ENCODE measurements around the gene IFITM1.
"Not testable (repeated sequence)": the region's sequence is repeated elsewhere in the genome, so short reads cannot be mapped to it uniquely, and the experiment has no call there.

IFITM1 gene

DNA sequence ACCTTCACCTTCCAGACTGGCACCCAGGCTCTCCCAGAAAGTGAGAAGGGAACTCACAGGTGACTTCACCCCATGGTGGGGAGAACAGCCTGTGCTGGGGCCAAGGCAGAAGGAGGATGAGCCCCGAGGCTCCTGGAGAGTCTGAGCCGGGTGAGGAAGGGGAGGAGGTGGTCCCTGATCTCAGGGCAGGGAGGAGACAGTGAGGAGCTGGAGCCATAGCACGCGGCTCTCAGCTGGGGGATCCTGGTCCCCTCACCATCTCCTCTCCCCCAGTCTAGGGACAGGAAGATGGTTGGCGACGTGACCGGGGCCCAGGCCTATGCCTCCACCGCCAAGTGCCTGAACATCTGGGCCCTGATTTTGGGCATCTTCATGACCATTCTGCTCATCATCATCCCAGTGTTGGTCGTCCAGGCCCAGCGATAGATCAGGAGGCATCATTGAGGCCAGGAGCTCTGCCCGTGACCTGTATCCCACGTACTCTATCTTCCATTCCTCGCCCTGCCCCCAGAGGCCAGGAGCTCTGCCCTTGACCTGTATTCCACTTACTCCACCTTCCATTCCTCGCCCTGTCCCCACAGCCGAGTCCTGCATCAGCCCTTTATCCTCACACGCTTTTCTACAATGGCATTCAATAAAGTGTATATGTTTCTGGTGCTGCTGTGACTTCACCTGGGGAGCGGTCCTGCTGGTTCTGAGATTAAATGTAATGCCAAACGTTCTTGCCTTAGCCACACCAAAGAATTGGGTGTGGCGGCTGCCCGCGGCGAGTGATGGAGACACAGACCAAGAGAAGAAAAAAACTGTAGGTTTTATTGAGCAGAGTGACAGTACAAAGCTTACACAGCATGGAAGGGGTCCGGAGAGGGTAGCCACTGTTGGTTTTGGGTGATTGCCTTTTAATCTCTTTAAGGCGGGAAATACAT is 4.8 kb upstream of the IFITM1 start:
- DNase-seq, result not testable (repeated sequence)

DNA sequence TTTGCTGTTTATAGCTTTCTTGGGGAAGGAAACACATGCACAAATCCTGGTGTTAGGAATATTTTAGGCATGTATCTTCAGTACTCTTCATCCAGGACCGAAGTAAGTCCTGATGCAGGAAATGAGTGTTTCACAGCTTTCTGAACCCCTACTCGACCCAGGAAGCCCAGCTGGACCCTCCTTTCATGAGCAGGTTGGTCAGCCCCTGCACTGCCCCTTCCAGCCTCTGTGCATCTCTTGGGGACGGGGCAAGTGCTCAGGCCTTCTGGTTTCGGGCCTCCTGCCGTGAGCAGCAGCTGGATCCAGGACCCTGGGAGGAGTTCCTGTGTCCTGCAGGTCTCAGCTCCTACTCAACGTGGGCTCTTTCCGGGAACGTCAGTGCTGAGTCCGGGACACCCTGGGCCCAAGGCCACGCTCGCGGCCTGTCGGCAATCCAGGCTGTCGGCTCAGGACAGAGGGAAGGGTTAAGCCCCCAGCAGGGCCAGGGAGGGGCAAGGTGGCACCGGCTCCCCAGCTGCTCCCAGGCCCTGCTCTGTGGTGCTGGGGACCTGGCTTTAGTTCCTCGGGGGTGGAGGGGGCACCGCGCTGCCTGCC is 3.8 kb upstream of the IFITM1 start:
- DNase-seq, result not testable (repeated sequence)

DNA sequence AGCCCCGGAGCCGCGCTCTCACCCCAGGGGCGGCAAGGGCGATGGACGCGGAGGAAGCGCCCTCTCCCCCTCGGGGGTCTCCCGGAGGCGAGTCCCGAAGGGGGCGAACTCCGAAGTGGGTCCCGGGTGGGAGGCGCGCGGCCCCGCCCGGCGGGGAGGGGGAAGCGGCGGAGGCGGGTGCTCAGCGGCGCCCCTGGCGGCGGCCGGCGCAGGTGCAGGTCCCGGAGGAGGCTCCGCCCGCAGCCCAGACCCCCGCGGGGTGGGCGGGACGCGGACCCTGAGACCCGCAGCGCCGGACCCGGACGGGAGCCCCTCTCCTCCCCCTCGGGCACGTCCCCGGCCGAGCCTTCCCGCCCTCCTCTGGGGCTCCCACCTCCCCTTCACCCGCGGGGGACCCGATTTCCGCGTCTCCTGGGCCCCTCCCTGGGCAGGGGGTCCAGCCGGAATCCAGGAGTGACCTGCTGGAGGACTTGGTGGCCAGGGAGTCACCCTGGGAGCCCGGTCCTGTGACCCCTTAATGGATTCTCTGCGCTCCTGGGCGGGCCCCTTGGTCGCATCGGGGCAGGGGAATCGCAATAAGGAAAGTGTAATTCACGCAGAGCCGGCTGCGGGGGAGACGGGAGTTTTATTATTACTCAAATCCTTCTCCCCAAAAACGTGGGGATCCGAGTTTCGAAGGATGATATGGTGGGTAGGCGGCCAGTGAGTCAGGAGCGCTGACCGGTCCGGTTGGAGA is 2.7 kb upstream of the IFITM1 start:
- DNase-seq, result not testable (repeated sequence)

DNA sequence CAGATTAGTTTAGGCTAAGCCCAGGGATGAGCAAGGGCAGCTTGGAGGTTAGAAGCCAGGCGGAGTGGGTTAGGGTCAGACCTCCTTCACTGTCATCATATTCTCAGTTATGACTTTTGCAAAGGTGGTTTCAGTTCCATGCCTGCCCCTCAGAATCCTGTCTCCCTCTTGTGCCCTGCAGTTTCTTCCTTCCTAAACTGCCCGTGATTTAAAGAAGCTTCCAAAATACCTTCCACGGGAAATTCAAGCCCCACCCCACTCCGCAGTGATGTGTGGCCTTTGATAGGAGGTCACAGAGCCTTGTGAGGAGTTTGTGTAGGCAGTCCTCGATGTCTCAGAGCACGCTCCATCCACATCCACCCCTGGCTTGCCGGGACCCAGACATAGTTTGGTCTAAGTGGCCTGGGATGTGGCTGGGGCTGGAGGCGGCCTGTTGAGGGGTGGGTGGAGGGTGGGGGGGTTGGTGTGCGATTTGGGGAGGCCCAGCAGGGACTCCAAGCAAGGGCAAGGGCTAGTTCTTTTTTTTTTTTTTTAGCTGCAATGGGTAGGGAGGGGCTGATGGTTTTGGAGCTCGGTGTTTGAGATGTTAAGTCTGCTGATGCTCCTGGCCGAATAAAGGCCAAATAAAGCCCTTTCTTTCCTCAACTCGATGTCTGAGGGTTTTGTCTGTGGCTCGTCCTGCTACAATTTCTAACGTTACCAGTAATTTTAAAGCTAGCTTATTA is 1.6 kb upstream of the IFITM1 start:
- DNase-seq, result peak in 1 of 5 experiments; percentile 36

DNA sequence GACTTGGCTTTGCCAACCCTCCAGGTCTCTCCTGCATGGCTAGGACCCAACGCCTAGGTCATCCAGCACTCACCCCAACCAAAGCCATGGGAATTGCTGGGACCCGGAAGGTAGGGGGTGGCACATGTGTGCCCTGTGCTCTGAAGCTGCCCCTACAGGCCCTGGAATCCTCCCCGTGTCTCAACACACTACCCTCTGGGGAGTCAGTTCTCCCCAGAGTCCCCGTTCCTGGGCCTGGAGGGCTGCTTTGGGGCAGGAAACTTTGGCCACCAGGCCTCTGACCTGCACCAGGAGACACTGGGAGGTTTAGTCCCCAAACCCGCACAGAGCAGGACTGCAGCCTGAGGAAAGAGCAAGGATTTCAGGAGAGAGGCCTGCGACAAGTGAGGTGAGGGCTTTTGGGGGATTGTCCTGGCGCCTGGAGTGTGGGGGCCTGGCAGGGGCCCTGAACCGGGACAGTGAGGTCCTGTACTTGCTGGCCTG is 495 bp upstream of the IFITM1 start:
- DNase-seq, result no peak

DNA sequence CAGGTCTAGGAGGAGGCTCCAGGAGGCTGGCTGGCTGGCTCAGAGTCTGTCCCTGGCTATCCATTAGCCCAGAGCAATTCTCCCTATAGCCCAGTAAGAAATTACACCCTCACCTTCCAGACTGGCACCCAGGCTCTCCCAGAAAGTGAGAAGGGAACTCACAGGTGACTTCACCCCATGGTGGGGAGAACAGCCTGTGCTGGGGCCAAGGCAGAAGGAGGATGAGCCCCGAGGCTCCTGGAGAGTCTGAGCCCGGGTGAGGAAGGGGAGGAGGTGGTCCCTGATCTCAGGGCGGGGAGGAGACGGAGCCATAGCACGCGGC is 675 bp downstream of the IFITM1 start:
- not testable (repeated sequence) for DNase-seq

DNA sequence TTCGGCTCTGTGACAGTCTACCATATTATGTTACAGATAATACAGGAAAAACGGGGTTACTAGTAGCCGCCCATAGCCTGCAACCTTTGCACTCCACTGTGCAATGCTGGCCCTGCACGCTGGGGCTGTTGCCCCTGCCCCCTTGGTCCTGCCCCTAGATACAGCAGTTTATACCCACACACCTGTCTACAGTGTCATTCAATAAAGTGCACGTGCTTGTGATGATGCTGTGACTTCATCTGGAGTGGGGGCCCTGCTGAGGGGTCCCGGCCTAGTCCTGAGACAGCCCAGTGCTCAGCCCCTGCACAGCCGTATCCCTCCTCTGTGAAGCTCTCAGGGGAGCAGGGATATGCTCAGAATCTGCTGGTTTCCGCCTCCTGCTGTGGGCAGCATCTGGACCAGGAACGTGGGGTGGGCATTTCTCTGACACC is 1.2 kb downstream of the IFITM1 start:
- DNase-seq, result peak in 1 of 5 experiments; percentile 50

DNA sequence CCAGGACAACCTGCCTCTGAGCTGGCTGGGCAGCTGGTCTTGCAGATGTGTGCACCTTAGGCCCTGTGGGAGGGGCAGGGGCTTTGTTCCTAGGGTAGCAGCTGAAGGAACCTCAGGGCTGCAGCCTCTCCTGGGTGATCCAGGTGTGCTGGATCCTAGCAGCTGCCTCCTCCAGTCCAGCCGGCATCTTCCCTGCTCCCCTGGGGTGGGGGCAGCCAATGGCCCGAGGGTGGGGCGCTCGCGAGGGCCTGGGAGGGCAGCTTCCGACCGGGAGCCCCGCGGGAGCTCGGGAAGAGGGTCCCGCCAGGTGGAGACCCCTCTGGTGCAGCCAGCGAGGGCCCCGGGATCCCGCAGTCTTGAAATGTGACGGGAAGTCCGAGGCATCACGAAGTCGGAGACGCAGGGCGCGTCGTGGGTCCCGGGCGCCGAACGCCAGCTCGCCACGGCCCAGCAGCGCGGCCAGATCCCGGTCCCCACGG is 1.7 kb downstream of the IFITM1 start:
- DNase-seq, result no peak

DNA sequence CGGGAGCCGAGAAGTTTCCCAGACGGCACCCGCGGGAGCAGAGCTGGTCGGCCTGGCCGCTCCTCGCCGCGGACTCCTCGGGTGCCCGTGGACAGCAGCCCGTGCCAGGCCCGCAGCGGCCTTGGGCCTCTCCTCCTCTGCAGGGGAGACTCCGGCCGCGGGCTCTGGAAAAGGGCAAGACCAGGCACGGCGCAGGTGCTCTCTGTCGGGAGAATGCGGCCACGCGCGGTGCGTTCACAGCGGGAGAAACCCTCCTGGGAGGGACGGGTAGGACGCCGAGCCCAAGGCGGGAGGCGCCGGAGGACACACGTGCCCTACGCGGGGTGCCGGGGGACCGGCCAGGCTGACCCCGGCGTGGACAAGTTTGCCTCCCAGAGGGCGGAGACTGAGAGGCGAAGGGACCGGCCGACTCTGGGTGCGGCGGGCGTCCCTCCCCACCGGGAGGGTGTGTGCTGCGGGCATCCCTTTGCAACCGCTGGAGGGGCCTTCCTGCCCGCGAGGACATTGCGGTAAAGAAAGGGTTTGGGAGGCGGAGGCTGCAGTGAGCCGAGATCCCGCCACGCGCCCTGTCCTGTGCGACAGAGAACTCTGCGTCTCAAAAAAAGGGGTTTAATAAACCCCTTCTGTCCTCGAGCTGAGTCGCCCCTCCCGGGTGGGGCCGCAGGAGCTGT is 2.3 kb downstream of the IFITM1 start:
- DNase-seq, result peak in 2 of 5 experiments; percentile 56 to 59

DNA sequence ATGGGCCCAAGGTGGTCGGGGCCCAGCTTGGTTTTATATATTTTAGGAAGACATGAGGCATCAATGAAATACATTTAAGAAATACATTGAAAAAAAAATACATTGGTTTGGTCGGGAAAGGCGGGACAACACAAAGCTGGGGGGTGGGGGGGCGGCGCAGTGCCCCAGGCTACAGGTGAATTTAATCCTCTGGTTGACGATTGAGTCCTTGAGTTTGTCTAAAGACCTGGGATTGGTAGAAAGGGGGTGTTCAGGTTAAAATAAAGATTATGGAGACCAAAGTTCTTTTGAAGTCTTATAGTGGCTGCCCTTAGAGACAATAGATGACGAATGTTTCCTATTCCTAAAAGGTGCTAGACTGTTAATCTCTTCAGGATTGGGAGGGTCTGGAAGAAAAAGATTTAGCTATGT is 3.1 kb downstream of the IFITM1 start:
- peak in 1 of 5 experiments; percentile 68 for DNase-seq

DNA sequence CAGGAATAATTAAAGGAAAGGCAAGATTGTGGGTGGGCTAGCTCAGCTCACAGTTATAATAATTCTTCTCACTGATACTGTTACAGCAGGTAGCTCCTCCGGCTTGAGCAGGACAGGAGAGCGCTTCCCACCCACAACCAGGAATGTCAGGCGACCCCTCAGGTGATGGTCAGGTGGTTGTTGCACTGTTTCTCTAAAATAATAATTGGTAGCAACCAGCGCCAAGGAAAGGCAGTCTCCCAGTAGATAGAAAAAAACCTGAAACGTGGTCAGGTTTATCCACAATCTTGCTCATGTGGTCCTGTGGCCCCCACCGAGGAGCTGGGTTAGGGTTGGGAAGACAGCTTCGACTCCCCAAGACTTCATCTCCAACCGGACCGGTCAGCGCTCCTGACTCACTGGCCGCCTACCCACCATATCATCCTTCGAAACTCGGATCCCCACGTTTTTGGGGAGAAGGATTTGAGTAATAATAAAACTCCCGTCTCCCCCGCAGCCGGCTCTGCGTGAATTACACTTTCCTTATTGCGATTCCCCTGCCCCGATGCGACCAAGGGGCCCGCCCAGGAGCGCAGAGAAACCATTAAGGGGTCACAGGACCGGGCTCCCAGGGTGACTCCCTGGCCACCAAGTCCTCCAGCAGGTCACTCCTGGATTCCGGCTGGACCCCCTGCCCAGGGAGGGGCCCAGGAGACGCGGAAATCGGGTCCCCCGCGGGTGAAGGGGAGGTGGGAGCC is 4.0 kb downstream of the IFITM1 start:
- not testable (repeated sequence) for DNase-seq

DNA sequence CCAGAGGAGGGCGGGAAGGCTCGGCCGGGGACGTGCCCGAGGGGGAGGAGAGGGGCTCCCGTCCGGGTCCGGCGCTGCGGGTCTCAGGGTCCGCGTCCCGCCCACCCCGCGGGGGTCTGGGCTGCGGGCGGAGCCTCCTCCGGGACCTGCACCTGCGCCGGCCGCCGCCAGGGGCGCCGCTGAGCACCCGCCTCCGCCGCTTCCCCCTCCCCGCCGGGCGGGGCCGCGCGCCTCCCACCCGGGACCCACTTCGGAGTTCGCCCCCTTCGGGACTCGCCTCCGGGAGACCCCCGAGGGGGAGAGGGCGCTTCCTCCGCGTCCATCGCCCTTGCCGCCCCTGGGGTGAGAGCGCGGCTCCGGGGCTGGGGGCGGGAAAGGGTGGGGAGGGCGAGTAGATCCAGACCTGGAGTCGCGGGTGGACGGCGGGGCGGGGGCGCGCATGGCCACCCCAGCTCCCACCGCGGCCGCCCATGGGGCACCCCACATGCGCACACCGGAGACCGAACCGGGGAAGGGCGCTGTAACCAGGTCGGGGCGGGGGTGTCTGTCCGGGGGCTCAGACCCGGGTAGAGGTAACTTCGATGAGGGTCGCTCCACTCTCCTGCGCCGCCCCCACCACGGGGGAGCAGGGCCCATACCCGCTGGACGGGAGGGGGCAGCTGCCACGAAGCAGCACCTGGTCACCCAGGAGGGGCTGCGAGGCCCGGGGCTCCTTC is 4.7 kb downstream of the IFITM1 start:
- not testable (repeated sequence) for DNase-seq

DNA sequence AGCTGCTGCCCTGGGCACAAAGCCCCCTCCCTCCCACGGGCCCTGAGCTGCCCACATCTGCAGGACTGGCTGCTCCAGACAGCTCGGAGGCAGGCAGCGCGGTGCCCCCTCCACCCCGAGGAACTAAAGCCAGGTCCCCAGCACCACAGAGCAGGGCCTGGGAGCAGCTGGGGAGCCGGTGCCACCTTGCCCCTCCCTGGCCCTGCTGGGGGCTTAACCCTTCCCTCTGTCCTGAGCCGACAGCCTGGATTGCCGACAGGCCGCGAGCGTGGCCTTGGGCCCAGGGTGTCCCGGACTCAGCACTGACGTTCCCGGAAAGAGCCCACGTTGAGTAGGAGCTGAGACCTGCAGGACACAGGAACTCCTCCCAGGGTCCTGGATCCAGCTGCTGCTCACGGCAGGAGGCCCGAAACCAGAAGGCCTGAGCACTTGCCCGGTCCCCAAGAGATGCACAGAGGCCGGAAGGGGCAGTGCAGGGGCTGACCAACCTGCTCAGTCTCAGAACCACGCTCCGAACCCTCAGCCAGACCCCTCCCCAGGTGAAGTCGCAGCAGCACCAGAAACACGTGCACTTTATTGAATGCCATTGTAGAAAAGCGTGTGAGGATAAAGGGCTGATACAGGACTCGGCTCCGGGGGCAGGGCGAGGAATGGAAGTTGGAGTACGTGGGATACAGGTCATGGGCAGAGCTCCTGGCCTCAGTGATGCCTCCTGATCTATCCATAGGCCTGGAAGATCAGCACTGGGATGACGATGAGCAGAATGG is 5.5 kb downstream of the IFITM1 start:
- DNase-seq, result not testable (repeated sequence)

DNA sequence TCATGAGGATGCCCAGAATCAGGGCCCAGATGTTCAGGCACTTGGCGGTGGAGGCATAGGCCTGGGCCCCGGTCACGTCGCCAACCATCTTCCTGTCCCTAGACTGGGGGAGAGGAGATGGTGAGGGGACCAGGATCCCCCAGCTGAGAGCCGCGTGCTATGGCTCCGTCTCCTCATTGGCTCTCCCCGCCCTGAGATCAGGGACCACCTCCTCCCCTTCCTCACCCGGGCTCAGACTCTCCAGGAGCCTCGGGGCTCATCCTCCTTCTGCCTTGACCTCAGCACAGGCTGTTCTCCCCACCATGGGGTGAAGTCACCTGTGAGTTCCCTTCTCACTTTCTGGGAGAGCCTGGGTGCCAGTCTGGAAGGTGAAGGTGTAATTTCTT is 6.0 kb downstream of the IFITM1 start:
- not testable (repeated sequence) for DNase-seq

DNA sequence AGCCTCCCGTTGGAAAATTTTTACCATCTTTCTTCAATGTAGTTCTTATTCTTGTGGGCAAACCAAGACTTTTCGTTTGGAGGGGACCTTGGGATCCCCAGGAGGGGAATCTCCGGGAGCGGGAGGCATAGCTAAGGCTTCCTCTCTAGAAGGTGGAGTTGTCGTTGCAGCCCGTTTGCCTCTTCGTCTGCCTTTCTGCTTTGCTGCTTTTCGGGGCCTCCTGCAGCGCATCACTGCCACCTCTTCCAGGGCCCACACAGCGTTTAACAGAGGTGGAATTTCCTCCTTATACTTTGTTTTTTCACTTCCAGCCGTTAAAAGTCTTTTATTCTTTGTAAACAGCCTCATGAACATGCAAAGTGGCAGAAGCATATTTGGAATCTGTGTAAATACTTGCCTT is 10.3 kb downstream of the IFITM1 start:
- DNase-seq, result no peak

DNA sequence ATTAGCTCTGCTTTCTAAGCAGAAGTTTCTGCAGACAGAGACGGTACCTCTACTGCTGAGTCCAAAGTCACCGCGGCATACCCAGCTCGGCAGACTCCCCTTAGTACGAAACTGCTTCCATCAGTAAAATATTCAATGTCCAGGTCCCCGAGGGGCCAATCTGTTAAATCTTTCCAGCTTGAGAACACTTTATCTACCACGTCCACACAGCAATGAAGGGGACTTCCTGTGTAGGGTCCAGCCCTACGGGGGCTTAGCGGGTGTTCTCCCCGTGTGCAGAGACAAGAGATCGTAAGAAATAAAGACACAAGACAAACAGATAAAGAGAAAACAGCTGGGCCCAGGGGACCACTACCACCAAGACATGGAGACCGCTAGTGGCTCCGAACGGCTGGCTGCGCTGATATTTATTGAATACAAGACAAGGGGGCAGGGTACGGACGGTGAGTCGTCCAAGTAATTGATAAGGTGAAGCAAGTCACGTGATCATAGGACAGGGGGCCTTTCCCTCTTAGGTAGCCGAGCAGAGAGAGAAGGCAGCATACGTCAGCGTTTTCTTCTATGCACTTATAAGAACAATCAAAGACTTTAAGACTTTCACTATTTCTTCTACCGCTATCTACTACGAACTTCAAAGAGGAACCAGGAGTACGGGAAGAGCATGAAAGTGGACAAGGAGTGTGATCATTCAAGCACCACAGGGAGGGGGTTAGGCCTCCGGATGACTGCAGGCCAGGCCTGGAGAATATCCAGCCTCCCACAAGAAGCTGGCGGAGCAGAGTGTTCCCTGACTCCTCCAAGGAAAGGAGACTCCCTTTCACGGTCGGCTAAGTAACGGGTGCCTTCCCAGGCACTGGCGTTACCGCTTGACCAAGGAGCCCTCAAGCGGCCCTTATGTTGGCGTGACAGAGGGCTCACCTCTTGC is 11.0 kb downstream of the IFITM1 start:
- not testable (repeated sequence) for DNase-seq

DNA sequence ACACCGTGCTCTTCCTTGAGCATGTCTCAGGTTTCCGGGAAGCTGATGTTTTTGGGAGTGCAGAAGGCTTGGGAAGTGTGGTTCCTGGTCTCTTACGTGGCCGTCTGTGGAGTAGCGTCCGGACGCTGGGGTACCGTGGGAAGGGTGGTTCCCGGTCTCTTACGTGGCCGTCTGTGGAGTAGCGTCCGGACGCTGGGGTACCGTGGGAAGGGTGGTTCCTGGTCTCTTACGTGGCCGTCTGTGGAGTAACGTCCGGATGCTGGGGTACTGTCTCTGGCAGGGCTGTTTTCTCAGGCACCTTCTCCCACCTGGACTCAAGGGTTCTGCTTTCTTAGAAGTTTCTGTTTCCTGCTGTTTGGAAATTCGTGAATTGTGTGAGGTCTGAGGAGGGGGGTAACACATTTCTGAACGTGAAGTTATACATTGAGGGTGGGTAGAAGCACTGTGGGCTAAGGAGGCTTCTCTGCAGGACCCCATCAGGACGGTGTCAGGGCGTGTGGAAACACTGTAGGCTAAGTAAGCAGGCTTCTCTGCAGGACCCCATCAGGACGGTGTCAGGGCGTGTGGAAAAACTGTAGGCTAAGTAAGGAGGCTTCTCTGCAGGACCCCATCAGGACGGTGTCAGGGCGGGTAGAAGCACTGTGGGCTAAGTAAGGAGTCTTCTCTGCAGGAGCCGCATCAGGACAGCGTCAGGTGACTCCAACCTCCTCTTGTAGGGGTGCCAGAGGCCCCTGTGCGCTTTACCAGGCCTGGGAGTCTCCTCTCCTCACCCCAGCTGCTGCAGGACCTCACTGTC is 12.2 kb downstream of the IFITM1 start:
- no peak for DNase-seq

DNA sequence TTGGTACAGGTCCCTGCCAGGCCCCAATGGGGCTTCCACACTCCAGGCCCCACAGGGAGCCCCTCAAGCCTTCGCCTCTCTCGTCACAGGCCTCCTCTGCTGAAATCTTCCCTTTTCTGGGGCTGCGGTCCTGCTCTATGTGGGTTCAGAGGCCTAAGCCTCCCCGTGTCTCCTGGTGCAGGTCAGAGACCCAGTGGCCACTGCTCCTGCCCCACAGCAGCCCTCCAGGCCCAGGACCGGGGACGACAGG is 12.7 kb downstream of the IFITM1 start:
- no peak for DNase-seq

All from T-helper 2 cell (primary cell).